Measurements from ENCODE around the gene FOS. TPM values are rescaled to one million over a fixed set of nuclear protein-coding genes. Genes with fewer than 3 reads are reported as not detected.

FOS gene
- total and polyA plus RNA-seq, 2 of the 8 experiments (the other 6 are each of a cell fraction or from before 2014, with no cell fraction given) = 50.2 to 51.8 TPM

- no peak for TF ChIP-seq RAD21 (IDR thresholded peaks at IDR 0.05 in 1 of 2, conservative IDR thresholded peaks at IDR 0.05 in 1 of 2; ENCODE audit: low read depth in 2 of 2, low read length in 2 of 2)
- TF ChIP-seq TCF12 (IDR thresholded peaks at IDR 0.05; ENCODE audit: low read depth, low read length) = no peak
- no peak for TF ChIP-seq CTCF (IDR thresholded peaks at IDR 0.05; ENCODE audit: control extremely low read depth in 1 of 3, insufficient read depth in 1 of 3, low read depth in 1 of 3, low read length in 3 of 3)
- TF ChIP-seq TAF7 (optimal IDR thresholded peaks at IDR 0.05; ENCODE audit: borderline replicate concordance, low read depth, low read length) = no peak
Measured at GRCh38 chr14:75246546-75247285, 31.9 kb upstream of the FOS start (continued).
